CD8-positive, alpha-beta memory T cell (primary cell): ENCODE data around the gene DTD1. TPM values are rescaled to one million over a fixed set of nuclear protein-coding genes. Genes with fewer than 3 reads are reported as not detected.
A peak's percentile ranks its signal among the peaks of the same experiment; 100 is the strongest.

Source experiments
- CTCF ChIA-PET: fragments of 350-600 bp; sonication (Branson Sonifier 250); formaldehyde crosslinking; loops from one replicate; lab custom pipeline; 2021; ENCODE audit warnings: antibody characterized with exemption; lab: Charles Lee
- POLR2A ChIA-PET: fragments of 350-600 bp; sonication (Branson Sonifier 250); formaldehyde crosslinking; loops from one replicate; lab custom pipeline; 2021; ENCODE audit warnings: antibody characterized with exemption; lab: Charles Lee
- DNase-seq, 5 donors: peaks; one replicate each; pipeline versions ENCODE4 v3.0.0 to v3.0.0-alpha.2; 2020 to 2022; ENCODE audit warnings: mixed read lengths in 1 of 5
- H3K27ac ChIP-seq: one replicate; pipeline ENCODE4 v1.7.0; 2013; ENCODE audit warnings: low read depth, mild to moderate bottlenecking, low read length, moderate library complexity
- H3K27me3 ChIP-seq: 2 replicates; pipeline ENCODE4 v1.7.0; 2013; ENCODE audit warnings: low read length, mild to moderate bottlenecking; ENCODE audit not compliant: insufficient read depth, poor library complexity, severe bottlenecking
- H3K36me3 ChIP-seq: 2 replicates; pipeline ENCODE4 v1.7.0; 2013; ENCODE audit warnings: mild to moderate bottlenecking, low read length, moderate library complexity; ENCODE audit not compliant: insufficient read depth
- H3K4me1 ChIP-seq: 2 replicates; pipeline ENCODE4 v1.7.0; 2013; ENCODE audit warnings: mild to moderate bottlenecking, low read length, moderate library complexity; ENCODE audit not compliant: insufficient read depth
- H3K4me3 ChIP-seq: 2 replicates; pipeline ENCODE4 v1.7.0; 2013; ENCODE audit warnings: mild to moderate bottlenecking, low read length
- H3K9me3 ChIP-seq: 2 replicates; pipeline ENCODE4 v1.7.0; 2013; ENCODE audit warnings: mild to moderate bottlenecking, low read length
- H3K27ac Mint-ChIP-seq, 8 donors: one replicate each; pipeline ENCODE4 v1.8.0; 2020 to 2021; ENCODE audit warnings: mixed read lengths in 8 of 8, mild to moderate bottlenecking in 6 of 8, inconsistent platforms in 3 of 8, moderate library complexity in 3 of 8
- H3K27me3 Mint-ChIP-seq, 2 donors: one replicate each; pipeline ENCODE4 v1.8.0; 2020 to 2021; ENCODE audit warnings: mixed read lengths in 2 of 2, mild to moderate bottlenecking in 1 of 2, moderate library complexity in 1 of 2
- H3K36me3 Mint-ChIP-seq, 3 donors: one replicate each; pipeline ENCODE4 v1.8.0; 2020 to 2021; ENCODE audit warnings: mixed read lengths in 3 of 3, inconsistent platforms in 1 of 3, mild to moderate bottlenecking in 1 of 3
- H3K4me1 Mint-ChIP-seq, 3 donors: one replicate each; pipeline ENCODE4 v1.8.0; 2020 to 2021; ENCODE audit warnings: mixed read lengths in 3 of 3, inconsistent platforms in 1 of 3, mild to moderate bottlenecking in 1 of 3
- H3K4me3 Mint-ChIP-seq, 7 donors: one replicate each; pipeline ENCODE4 v1.8.0; 2020 to 2021; ENCODE audit warnings: mixed read lengths in 7 of 7, mild to moderate bottlenecking in 6 of 7, moderate library complexity in 4 of 7, inconsistent platforms in 2 of 7
- H3K9me3 Mint-ChIP-seq, 5 donors: one replicate each; pipeline ENCODE4 v1.8.0; 2020 to 2022; ENCODE audit warnings: mixed read lengths in 5 of 5, mild to moderate bottlenecking in 3 of 5, moderate library complexity in 2 of 5, inconsistent platforms in 1 of 5
- polyA plus RNA-seq: library from polyadenylated mRNA; unstranded; fragments of 300-500 nt; fragmentation: Illumina TruSeq; gene quantifications from one replicate; pipeline ENCODE4 v1.2.3, GENCODE V29; 2021
- total RNA-seq, 2 experiments: library from RNA; stranded (reverse); gene quantifications; one replicate each; pipeline ENCODE4 v1.2.3, GENCODE V29; 2021

Gene DTD1
- total and polyA plus RNA-seq, 3 experiments from 2014 or later = 59.6 to 60.8 (median 60.2) TPM

- no peaks in the 10 kb centered on the region for H3K9me3 Mint-ChIP-seq
- DNase-seq = no peak
- peaks cover 18% of the 10 kb centered on the region for H3K4me1 ChIP-seq
- H3K27me3 ChIP-seq = no peaks in the 10 kb centered on the region
- H3K36me3 Mint-ChIP-seq = peaks cover 0 to 11% (median 8%) of the 10 kb centered on the region in 3 donors
- peaks cover 28 to 51% (median 50%) of the 10 kb centered on the region in 3 donors for H3K4me1 Mint-ChIP-seq
- H3K27ac Mint-ChIP-seq = peak overlapping the region in 7 of 8 donors; percentile 43 to 90 (median 76)
- H3K27me3 Mint-ChIP-seq = peaks cover 0 to 2% of the 10 kb centered on the region in 2 donors
- H3K9me3 ChIP-seq = no peaks in the 10 kb centered on the region
- H3K36me3 ChIP-seq = no peaks in the 10 kb centered on the region
- ChIA-PET POLR2A (no interaction called here), CTCF (no interaction called here)
- peak overlapping the region in 1 of 7 donors; percentile 56 for H3K4me3 Mint-ChIP-seq
- H3K27ac ChIP-seq = no peak overlapping the region
- H3K4me3 ChIP-seq = no peak overlapping the region
Observed at GRCh38 chr20:18738888-18739287, 151.0 kb downstream of the DTD1 start.

- no peaks in the 10 kb centered on the region for H3K27me3 ChIP-seq
- Mint-ChIP-seq H3K36me3 (peaks cover 0 to 12% (median 11%) of the 10 kb centered on the region in 3 donors), H3K9me3 (no peaks in the 10 kb centered on the region), H3K4me3 (no peak overlapping the region), H3K27ac (peak overlapping the region in 3 of 8 donors; percentile 13 to 90 (median 61)), H3K4me1 (peaks cover 28 to 48% (median 45%) of the 10 kb centered on the region in 3 donors), H3K27me3 (peaks cover 0 to 2% of the 10 kb centered on the region in 2 donors)
- H3K4me1 ChIP-seq = peaks cover 18% of the 10 kb centered on the region
- no peak overlapping the region for H3K27ac ChIP-seq
- POLR2A ChIA-PET = no interaction called here
- H3K4me3 ChIP-seq = no peak overlapping the region
- DNase-seq = no peak
- CTCF ChIA-PET = no interaction called here
- no peaks in the 10 kb centered on the region for H3K36me3 ChIP-seq
- H3K9me3 ChIP-seq = no peaks in the 10 kb centered on the region
Observed at GRCh38 chr20:18739751-18740166, 151.9 kb downstream of the DTD1 start.

GRCh38 chr20:18740726-18741125, 152.9 kb downstream of the DTD1 start:
- Mint-ChIP-seq H3K4me3 (no peak overlapping the region), H3K9me3 (no peaks in the 10 kb centered on the region), H3K36me3 (peaks cover 3 to 17% (median 17%) of the 10 kb centered on the region in 3 donors), H3K27ac (peak overlapping the region in 1 of 8 donors; percentile 54), H3K4me1 (peaks cover 26 to 43% (median 42%) of the 10 kb centered on the region in 3 donors), H3K27me3 (peaks cover 0 to 2% of the 10 kb centered on the region in 2 donors)
- Histone ChIP-seq H3K36me3 (no peaks in the 10 kb centered on the region), H3K9me3 (no peaks in the 10 kb centered on the region), H3K4me3 (no peak overlapping the region), H3K27ac (no peak overlapping the region), H3K4me1 (peaks cover 18% of the 10 kb centered on the region), H3K27me3 (no peaks in the 10 kb centered on the region)
- ChIA-PET CTCF (no interaction called here), POLR2A (no interaction called here)
- DNase-seq = no peak

GRCh38 chr20:18742841-18743240, 155.0 kb downstream of the DTD1 start:
- Histone ChIP-seq H3K4me3 (no peak overlapping the region), H3K4me1 (peaks cover 11% of the 10 kb centered on the region), H3K9me3 (no peaks in the 10 kb centered on the region), H3K27ac (no peak overlapping the region), H3K27me3 (no peaks in the 10 kb centered on the region), H3K36me3 (no peaks in the 10 kb centered on the region)
- POLR2A ChIA-PET = no interaction called here
- CTCF ChIA-PET = no interaction called here
- no peak for DNase-seq
- Mint-ChIP-seq H3K4me1 (peaks cover 13 to 25% (median 22%) of the 10 kb centered on the region in 3 donors), H3K27ac (peak overlapping the region in 1 of 8 donors; percentile 80), H3K9me3 (no peaks in the 10 kb centered on the region), H3K4me3 (no peak overlapping the region), H3K27me3 (peaks cover 0 to 2% of the 10 kb centered on the region in 2 donors), H3K36me3 (peaks cover 5 to 29% (median 16%) of the 10 kb centered on the region in 3 donors)

GRCh38 chr20:18743665-18744440, 156.0 kb downstream of the DTD1 start:
- H3K27me3 ChIP-seq = no peaks in the 10 kb centered on the region
- H3K27ac Mint-ChIP-seq = no peak overlapping the region
- H3K4me3 ChIP-seq = no peak overlapping the region
- no peaks in the 10 kb centered on the region for H3K9me3 Mint-ChIP-seq
- H3K4me3 Mint-ChIP-seq = no peak overlapping the region
- peaks cover 0 to 2% of the 10 kb centered on the region in 2 donors for H3K27me3 Mint-ChIP-seq
- peaks cover 11 to 31% (median 16%) of the 10 kb centered on the region in 3 donors for H3K36me3 Mint-ChIP-seq
- peaks cover 9 to 15% (median 14%) of the 10 kb centered on the region in 3 donors for H3K4me1 Mint-ChIP-seq
- DNase-seq = no peak
- H3K9me3 ChIP-seq = no peaks in the 10 kb centered on the region
- H3K27ac ChIP-seq = no peak overlapping the region
- CTCF ChIA-PET = no interaction called here
- H3K36me3 ChIP-seq = no peaks in the 10 kb centered on the region
- H3K4me1 ChIP-seq = peaks cover under 1% of the 10 kb centered on the region
- POLR2A ChIA-PET = no interaction called here

GRCh38 chr20:18747090-18747489, 159.2 kb downstream of the DTD1 start:
- Mint-ChIP-seq H3K27me3 (no peaks in the 10 kb centered on the region), H3K9me3 (no peaks in the 10 kb centered on the region), H3K27ac (no peak overlapping the region), H3K36me3 (peaks cover 11 to 31% (median 13%) of the 10 kb centered on the region in 3 donors), H3K4me3 (no peak overlapping the region), H3K4me1 (peaks cover 6 to 18% (median 9%) of the 10 kb centered on the region in 3 donors)
- no peaks in the 10 kb centered on the region for H3K36me3 ChIP-seq
- no peak overlapping the region for H3K4me3 ChIP-seq
- no peaks in the 10 kb centered on the region for H3K4me1 ChIP-seq
- ChIA-PET POLR2A (no interaction called here), CTCF (no interaction called here)
- H3K9me3 ChIP-seq = no peaks in the 10 kb centered on the region
- H3K27me3 ChIP-seq = no peaks in the 10 kb centered on the region
- no peak overlapping the region for H3K27ac ChIP-seq
- DNase-seq = no peak

- Histone ChIP-seq H3K4me3 (no peak overlapping the region), H3K4me1 (no peaks in the 10 kb centered on the region), H3K36me3 (no peaks in the 10 kb centered on the region), H3K27me3 (no peaks in the 10 kb centered on the region), H3K9me3 (no peaks in the 10 kb centered on the region), H3K27ac (no peak overlapping the region)
- Mint-ChIP-seq H3K4me1 (peaks cover 17 to 24% (median 17%) of the 10 kb centered on the region in 3 donors), H3K27ac (peak overlapping the region in 4 of 8 donors; percentile 58 to 91 (median 65)), H3K27me3 (no peaks in the 10 kb centered on the region), H3K9me3 (no peaks in the 10 kb centered on the region), H3K36me3 (peaks cover 11 to 28% (median 15%) of the 10 kb centered on the region in 3 donors), H3K4me3 (no peak overlapping the region)
- no peak for DNase-seq
- POLR2A ChIA-PET = no interaction called here
- CTCF ChIA-PET = no interaction called here
Observed at GRCh38 chr20:18748987-18749386, 161.1 kb downstream of the DTD1 start.

GRCh38 chr20:18749528-18749927, 161.7 kb downstream of the DTD1 start:
- POLR2A ChIA-PET = no interaction called here
- Mint-ChIP-seq H3K4me3 (no peak overlapping the region), H3K4me1 (peaks cover 20 to 26% (median 21%) of the 10 kb centered on the region in 3 donors), H3K36me3 (peaks cover 12 to 24% (median 14%) of the 10 kb centered on the region in 3 donors), H3K27me3 (no peaks in the 10 kb centered on the region), H3K9me3 (no peaks in the 10 kb centered on the region), H3K27ac (peak overlapping the region in 3 of 8 donors; percentile 60 to 78 (median 70))
- Histone ChIP-seq H3K4me1 (no peaks in the 10 kb centered on the region), H3K36me3 (no peaks in the 10 kb centered on the region), H3K27me3 (no peaks in the 10 kb centered on the region), H3K9me3 (no peaks in the 10 kb centered on the region), H3K4me3 (no peak overlapping the region), H3K27ac (no peak overlapping the region)
- CTCF ChIA-PET = no interaction called here
- no peak for DNase-seq
